K562 (cell line): ENCODE results near the gene RPS6KA2. TPM values are rescaled to one million over a fixed set of nuclear protein-coding genes. Genes with fewer than 3 reads are reported as not detected.

Experiments
- ATAC-seq: fragments of 200-7000 bp; cut with Tn5 transposase; 3 replicates; pipeline ENCODE4 v1.9.1; 2020; ENCODE audit warnings: moderate library complexity
- BruUV-seq: library from RNA; stranded (reverse); fragments of 400-500 nt; replicated peaks from 2 replicates; lab custom pipeline; 2021; lab: Mats Ljungman, UMichigan
- CTCF ChIA-PET: fragments of 300-600 bp; formaldehyde crosslinking; extraction: SDS; loops from one replicate; lab custom pipeline; 2021; ENCODE audit warnings: low intra/inter-chr PET ratio; lab: Yijun Ruan, JAX
- POLR2A ChIA-PET: fragments of 300-600, 350-650 bp; sonication (Branson Sonifier 250); formaldehyde crosslinking; extraction: SDS; loops from one replicate; lab custom pipeline; 2021; ENCODE audit warnings: antibody characterized with exemption, inconsistent platforms; lab: Yijun Ruan, JAX
- DNase-seq, 4 experiments: peaks; one replicate each; pipeline versions ENCODE4 v3.0.0 to v3.0.0-alpha.2; 2011 to 2018; ENCODE audit warnings: low spot score in 3 of 4, mixed read lengths in 3 of 4; ENCODE audit errors: extremely low read depth in 1 of 4
- FAIRE-seq: peaks from 2 replicates; lab custom pipeline; 2011; peaks lifted over from hg19 to GRCh38; lab: Jason Lieb, UNC
- H2AFZ ChIP-seq: 2 replicates; pipeline ENCODE4 v1.6.0; 2011; ENCODE audit warnings: low read depth, low read length, control low read depth, inconsistent platforms
- H3K27ac ChIP-seq: fragments of 200-600 bp; 3 replicates; pipeline ENCODE4 v1.8.0; 2011; ENCODE audit warnings: low read depth, mild to moderate bottlenecking, control low read depth, inconsistent platforms, low read length, moderate library complexity, mixed read lengths; ENCODE audit errors: extremely low read depth
- H3K27me3 ChIP-seq, 2 experiments: fragments of 300-600 bp in 1 of 2; 2 replicates in 1 of 2; 3 replicates in 1 of 2; pipeline versions ENCODE4 v1.6.0 to v1.8.0; 2011; ENCODE audit warnings: inconsistent platforms in 2 of 2, low read length in 2 of 2, mild to moderate bottlenecking in 1 of 2, mixed read lengths in 1 of 2, moderate library complexity in 1 of 2; ENCODE audit not compliant: control insufficient read depth in 2 of 2, insufficient read depth in 2 of 2
- H3K36me3 ChIP-seq: fragments of 300-600 bp; 3 replicates; pipeline ENCODE4 v1.8.0; 2011; ENCODE audit warnings: mild to moderate bottlenecking, low read length, inconsistent platforms; ENCODE audit not compliant: control insufficient read depth, insufficient read depth
- H3K4me1 ChIP-seq, 2 experiments: fragments of 200-600 bp in 1 of 2; replicated peaks in 1 of 2; 2 replicates in 1 of 2; 3 replicates in 1 of 2; pipeline versions ENCODE4 v1.5.1 to v1.8.0; 2011; ENCODE audit warnings: inconsistent platforms in 2 of 2, low read length in 2 of 2, mild to moderate bottlenecking in 1 of 2, mixed read lengths in 1 of 2, moderate library complexity in 1 of 2; ENCODE audit not compliant: control insufficient read depth in 2 of 2, insufficient read depth in 2 of 2
- H3K4me2 ChIP-seq: 2 replicates; pipeline ENCODE4 v1.6.1; 2011; ENCODE audit warnings: low read length, control low read depth, inconsistent platforms, mixed read lengths; ENCODE audit not compliant: insufficient read depth
- H3K4me3 ChIP-seq: fragments of 200-600 bp; sonication (generic), shearing (Covaris generic); 2 replicates; pipeline ENCODE4 v1.5.1; 2016; ENCODE audit warnings: control low read depth, inconsistent platforms
- H3K79me2 ChIP-seq: fragments of 200-600 bp; 3 replicates; pipeline ENCODE4 v1.8.0; 2011; ENCODE audit warnings: low read length, inconsistent platforms; ENCODE audit not compliant: control insufficient read depth, insufficient read depth
- H3K9ac ChIP-seq, 2 experiments: 2 replicates each; pipeline versions ENCODE4 v1.6.0 to v1.6.1; 2011; ENCODE audit warnings: low read depth in 2 of 2, low read length in 2 of 2, control low read depth in 1 of 2, inconsistent platforms in 1 of 2, mild to moderate bottlenecking in 1 of 2, mixed read lengths in 1 of 2; ENCODE audit not compliant: insufficient read depth in 1 of 2
- H3K9me1 ChIP-seq: one replicate; pipeline ENCODE4 v1.6.0; 2011; ENCODE audit warnings: inconsistent platforms, mild to moderate bottlenecking, low read length, moderate library complexity; ENCODE audit not compliant: control insufficient read depth, insufficient read depth
- H3K9me3 ChIP-seq: replicated peaks from 2 replicates; pipeline ENCODE4 v1.5.1; 2011; ENCODE audit warnings: low read depth, low read length, inconsistent platforms; ENCODE audit not compliant: control insufficient read depth, insufficient read depth
- H4K20me1 ChIP-seq: replicated peaks from 2 replicates; pipeline ENCODE4 v1.6.1; 2011; ENCODE audit warnings: low read length, inconsistent platforms, mixed read lengths; ENCODE audit not compliant: control insufficient read depth, insufficient read depth
- ATF3 ChIP-seq, 2 experiments: fragments of 450-650 bp in 1 of 2; sonication (generic) in 1 of 2; formaldehyde crosslinking in 1 of 2; IDR thresholded peaks in 1 of 2; conservative IDR thresholded peaks in 1 of 2; 2 replicates each; pipeline versions ENCODE4 v1.6.1 to v1.8.1; 2016 to 2023; ENCODE audit warnings: mild to moderate bottlenecking in 2 of 2, moderate library complexity in 2 of 2, inconsistent platforms in 1 of 2, missing genetic modification reagents in 1 of 2
- CEBPB ChIP-seq: fragments of 450-650 bp; IDR thresholded peaks from 2 replicates; pipeline ENCODE4 v1.6.1; 2016; ENCODE audit warnings: missing genetic modification characterization, missing compliant biosample characterization
- CEBPG ChIP-seq, 3 experiments: fragments of 200-800 bp in 1 of 3; sonication (Bioruptor generic) in 1 of 3; sonication (generic) in 1 of 3; formaldehyde crosslinking in 1 of 3; IDR thresholded peaks in 2 of 3; conservative IDR thresholded peaks in 1 of 3; 2 replicates each; pipeline versions ENCODE4 v1.6.1 to v1.8.0; 2016 to 2022; ENCODE audit warnings: missing compliant biosample characterization in 2 of 3, missing genetic modification characterization in 2 of 3, mild to moderate bottlenecking in 1 of 3, missing genetic modification reagents in 1 of 3
- E2F6 ChIP-seq, 2 experiments: IDR thresholded peaks; 2 replicates each; pipeline ENCODE4 v1.6.1; 2011; ENCODE audit warnings: borderline replicate concordance in 1 of 2, control low read depth in 1 of 2, low read depth in 1 of 2, low read length in 1 of 2, mild to moderate bottlenecking in 1 of 2, mixed read lengths in 1 of 2, moderate library complexity in 1 of 2; ENCODE audit not compliant: insufficient read depth in 1 of 2, insufficient read length in 1 of 2, poor library complexity in 1 of 2, severe bottlenecking in 1 of 2; ENCODE audit errors: extremely low read depth in 1 of 2
- FOSL1 ChIP-seq: fragments of 200-800 bp; sonication (Bioruptor generic); conservative IDR thresholded peaks from 2 replicates; pipeline ENCODE4 v1.6.1; 2016; ENCODE audit warnings: missing genetic modification characterization, missing compliant biosample characterization
- JUND ChIP-seq, 2 experiments: IDR thresholded peaks; 2 replicates in 1 of 2; 3 replicates in 1 of 2; pipeline ENCODE4 v1.6.1; 2011; ENCODE audit warnings: borderline replicate concordance in 2 of 2, low read depth in 2 of 2, low read length in 2 of 2, improper control_type of control experiment in 1 of 2, missing biosample characterization in 1 of 2, missing genetic modification characterization in 1 of 2, missing genetic modification reagents in 1 of 2
- SMARCA4 ChIP-seq: fragments of 450-650 bp; IDR thresholded peaks from 2 replicates; pipeline ENCODE4 v1.6.1; 2016
- ZBTB1 ChIP-seq: sonication (generic); formaldehyde crosslinking; IDR thresholded peaks from 2 replicates; pipeline ENCODE4 v1.8.1; 2023; ENCODE audit warnings: missing genetic modification reagents, low read depth, mild to moderate bottlenecking, borderline replicate concordance
- ZFX ChIP-seq: sonication (generic); formaldehyde crosslinking; IDR thresholded peaks from 2 replicates; pipeline ENCODE4 v1.8.0; 2022; ENCODE audit warnings: mild to moderate bottlenecking, missing genetic modification reagents, moderate library complexity
- ZNF23 ChIP-seq: fragments of 250-450 bp; sonication (Bioruptor Pico); IDR thresholded peaks from 2 replicates; pipeline ENCODE4 v1.4.0; 2020; ENCODE audit warnings: mild to moderate bottlenecking
- ZNF696 ChIP-seq: fragments of 250-450 bp; sonication (Bioruptor Pico); conservative IDR thresholded peaks from 2 replicates; pipeline ENCODE4 v1.4.0; 2020; ENCODE audit warnings: mild to moderate bottlenecking, moderate library complexity
- WGBS: fragments of 100-300 bp; shearing (Covaris generic); methylation state at CpG from one replicate; pipeline ENCODE4 v1.1.6; 2016; ENCODE audit warnings: low coverage, mixed read lengths; ENCODE audit not compliant: insufficient coverage; ENCODE audit errors: missing lambda C conversion rate; 5-methylcytosine and 5-hydroxymethylcytosine counted together
- in situ Hi-C: fragments of 300-500 bp; cut with MboI; formaldehyde crosslinking; loops from 4 replicates; pipeline ENCODE4 v1.15.0; 2018; ENCODE audit warnings: inconsistent platforms, mixed read lengths
- intact Hi-C: fragments of 100-400 bp; cut with micrococcal nuclease; formaldehyde crosslinking; loops from 2 replicates; pipeline ENCODE4 v1.14.2; 2022
- polyA plus RNA-seq, 8 experiments: library from polyadenylated mRNA; depleted of rRNA in 4 of 8; stranded (reverse) in 5 of 8; unstranded in 3 of 8; fragments of >200 nt; fragmentation: Nextera tagmentation in 2 of 8; fragmentation: Illumina TruSeq in 1 of 8; extraction: Ambion mirVana in 2 of 8; extraction: Trizol in 1 of 8; gene quantifications; 2 replicates each; pipeline versions ENCODE4 v1.2.1 to v1.2.3, GENCODE V29; 2011 to 2014; ENCODE audit warnings: inconsistent platforms in 1 of 8, missing spikeins in 1 of 8
- total RNA-seq, 7 experiments: library from RNA; depleted of rRNA in 6 of 7; stranded (reverse); fragments of >200 nt in 6 of 7; fragmentation: Illumina TruSeq in 2 of 7; extraction: Trizol in 2 of 7; gene quantifications; 2 replicates each; pipeline versions ENCODE4 v1.2.1 to v1.2.3, GENCODE V29; 2011 to 2021; ENCODE audit warnings: low replicate concordance in 1 of 7
- TF ChIP-seq, protein P1 (sequence below): sonication (generic); formaldehyde crosslinking; IDR thresholded peaks from 2 replicates; pipeline ENCODE4 v1.8.0; 2022; ENCODE audit warnings: missing genetic modification reagents, mild to moderate bottlenecking, borderline replicate concordance

The RPS6KA2 gene
- total and polyA plus RNA-seq, 9 of the 15 experiments (the other 6 are each of a cell fraction or from before 2014, with no cell fraction given), result 0.29 to 1.00 (median 0.53) TPM

- no peaks in the 10 kb centered on the region for H3K9me3 ChIP-seq
- ATAC-seq (peak; percentile 70), FAIRE-seq (no peak), DNase-seq (no peak)
- intact Hi-C loops (no loop called here), in situ Hi-C loops (no loop called here)
- no peaks in the 10 kb centered on the region for H4K20me1 ChIP-seq
- no peak overlapping the region; the same call in 1 of the 2 replicates for H2AFZ ChIP-seq
- ChIA-PET CTCF (no interaction called here), POLR2A (interaction anchor here (0.7 to 1.0 kb wide), 3 partner anchors 13 to 17 kb away, joined by 3 to 4 read pairs (median 3); no protein-coding TSS in a partner anchor)
- H3K4me2 ChIP-seq, result no peak overlapping the region
- H3K27ac ChIP-seq, result no peak overlapping the region
- no peaks in the 10 kb centered on the region for H3K9me1 ChIP-seq
- H3K79me2 ChIP-seq, result no peaks in the 10 kb centered on the region
- H3K4me1 ChIP-seq, result no peaks in the 10 kb centered on the region; a peak in 1 of 5 replicates
- peaks cover 0 to 8% of the 10 kb centered on the region in 2 experiments; a peak in 2 of 5 replicates for H3K27me3 ChIP-seq
- no TSS peak for BruUV-seq
- no peak overlapping the region for H3K4me3 ChIP-seq
- TF ChIP-seq ATF3 (IDR thresholded peaks at IDR 0.05) (peak; percentile 72), ATF3 (CRISPR knock-in tag; conservative IDR thresholded peaks at IDR 0.05) (no peak), SMARCA4 (0 out of 2 replicates have a peak, but pooled peaks have one; percentile 24), ZNF696 (no peak), ZFX (CRISPR knock-in tag) (no peak), CEBPG (CRISPR knock-in tag; IDR thresholded peaks at IDR 0.05) (0 out of 2 replicates have a peak, but pooled peaks have one; percentile 19), CEBPG (tag; conservative IDR thresholded peaks at IDR 0.05 in 1 of 2, IDR thresholded peaks at IDR 0.05 in 1 of 2) (peak; percentile 62 to 78; a peak in 3 of 4 replicates), ZBTB1 (CRISPR knock-in tag) (no peak), E2F6 (IDR thresholded peaks at IDR 0.05; ENCODE audit: borderline replicate concordance in 1 of 2, extremely low read depth in 1 of 2, insufficient read depth in 1 of 2, insufficient read length in 1 of 2, low read depth in 1 of 2, low read length in 1 of 2, poor library complexity in 1 of 2, severe bottlenecking in 1 of 2) (no peak), ZNF23 (CRISPR knock-in tag) (no peak), FOSL1 (peak; percentile 68), CEBPB (tag) (peak; percentile 64), JUND (IDR thresholded peaks at IDR 0.05; ENCODE audit: borderline replicate concordance, low read depth, low read length) (peak; percentile 75), JUND (tag; IDR thresholded peaks at IDR 0.05; ENCODE audit: borderline replicate concordance, low read depth, low read length) (peak; percentile 63; the same call in 2 of the 3 replicates)
- TF ChIP-seq, protein P1, sequence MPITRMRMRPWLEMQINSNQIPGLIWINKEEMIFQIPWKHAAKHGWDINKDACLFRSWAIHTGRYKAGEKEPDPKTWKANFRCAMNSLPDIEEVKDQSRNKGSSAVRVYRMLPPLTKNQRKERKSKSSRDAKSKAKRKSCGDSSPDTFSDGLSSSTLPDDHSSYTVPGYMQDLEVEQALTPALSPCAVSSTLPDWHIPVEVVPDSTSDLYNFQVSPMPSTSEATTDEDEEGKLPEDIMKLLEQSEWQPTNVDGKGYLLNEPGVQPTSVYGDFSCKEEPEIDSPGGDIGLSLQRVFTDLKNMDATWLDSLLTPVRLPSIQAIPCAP (CRISPR knock-in tag), result no peak
- 11% methylated on average over 8 of the region's 8 CpGs for WGBS
- peaks cover 19% of the 10 kb centered on the region; the same call in 2 of the 3 replicates for H3K36me3 ChIP-seq
- no peak overlapping the region for H3K9ac ChIP-seq
Observed at GRCh38 chr6:166360243-166361076, 266.6 kb downstream of the RPS6KA2 start.
